Effector CD8-positive, alpha-beta T cell (primary cell): Measurements from ENCODE around the gene CTNNA2.

ENCODE experiments used
- DNase-seq: peaks from one replicate; lab custom pipeline; 2025; lab: John Stamatoyannopoulos, UW

The CTNNA2 gene

DNA sequence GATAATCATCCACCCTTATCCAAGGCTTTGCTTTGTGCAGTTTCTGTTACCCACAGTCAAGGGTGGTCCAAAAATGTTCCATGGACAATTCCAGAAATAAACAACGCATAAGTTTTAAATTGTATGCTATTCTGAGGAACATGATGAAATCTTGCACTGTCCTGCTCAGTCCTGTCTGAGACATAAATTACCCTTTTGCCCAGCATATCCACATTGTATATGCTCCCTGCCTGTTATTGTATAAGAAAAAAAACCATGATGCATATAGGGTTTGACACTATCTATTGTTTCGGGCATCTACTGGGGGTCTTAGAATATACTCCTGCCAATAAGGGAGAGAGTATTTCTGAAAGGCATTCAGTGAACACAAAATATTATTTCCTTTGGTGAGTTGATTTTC lies 767.7 kb downstream of the CTNNA2 start:
- no peak for DNase-seq

DNA sequence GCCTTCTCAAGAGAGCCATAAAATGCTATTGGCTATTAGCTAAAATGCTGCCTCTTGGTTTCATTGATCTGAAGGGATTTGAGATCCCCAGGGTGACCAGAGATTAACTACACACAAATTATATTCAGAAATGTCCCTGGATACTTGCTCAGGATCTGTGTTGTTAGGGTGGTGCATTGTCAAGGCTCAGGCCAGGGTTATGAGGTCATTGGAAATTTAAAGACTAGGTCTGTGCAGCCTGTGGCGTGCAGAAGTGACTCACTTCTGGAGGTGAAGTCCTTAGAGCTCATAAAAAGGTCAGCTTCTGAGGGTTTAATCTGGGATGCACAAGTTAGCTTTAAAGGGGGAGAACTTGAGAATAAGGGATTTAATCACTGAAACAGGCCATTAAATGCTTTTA lies 768.2 kb downstream of the CTNNA2 start:
- DNase-seq = no peak

DNA sequence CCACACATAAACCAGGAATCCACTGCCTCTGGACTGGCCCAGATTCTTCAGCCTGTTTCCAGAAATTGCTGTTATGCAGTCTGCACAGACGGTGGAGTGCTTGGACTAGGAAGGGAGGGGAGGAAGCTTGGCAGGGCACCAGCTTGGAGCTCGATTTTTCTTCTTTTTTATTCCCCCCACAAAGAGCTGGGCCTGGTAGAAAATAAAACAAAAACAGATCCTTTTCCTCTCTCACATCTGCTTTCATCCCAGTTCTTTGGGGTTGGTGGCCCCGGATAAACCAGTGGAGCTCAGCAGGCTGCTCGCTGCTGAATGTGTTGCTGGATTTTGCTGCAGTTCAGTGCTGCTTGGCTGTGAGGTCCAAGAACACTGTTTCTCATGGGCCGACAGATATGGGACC lies 775.7 kb downstream of the CTNNA2 start:
- DNase-seq = no peak

DNA sequence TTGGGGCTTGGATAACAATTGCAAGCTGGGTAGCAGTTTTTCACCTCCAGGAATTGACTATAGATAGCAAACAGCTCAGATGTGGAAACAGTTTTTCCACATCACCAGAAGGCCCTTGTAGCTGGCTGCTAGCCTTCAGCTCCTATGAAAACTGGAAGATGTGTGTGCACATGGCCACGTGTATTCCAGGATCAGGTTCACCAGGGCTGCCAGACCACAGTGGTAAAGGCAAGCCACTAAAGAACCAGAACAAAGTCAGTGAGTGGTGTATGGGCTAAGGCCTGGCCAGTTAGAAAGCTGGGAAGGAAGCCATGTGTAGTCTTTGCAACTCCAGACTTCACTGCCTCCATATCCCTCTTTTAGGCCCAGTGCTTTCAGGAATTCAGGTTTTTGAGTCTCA lies 778.8 kb downstream of the CTNNA2 start:
- no peak for DNase-seq

GRCh38 chr2:80292474-80292873 lies 779.6 kb downstream of the CTNNA2 start:
- no peak for DNase-seq

- DNase-seq = no peak
Measured at GRCh38 chr2:80293039-80293438, 780.2 kb downstream of the CTNNA2 start.

GRCh38 chr2:80298954-80299353 lies 786.1 kb downstream of the CTNNA2 start:
- no peak for DNase-seq

GRCh38 chr2:80299661-80300060 lies 786.8 kb downstream of the CTNNA2 start:
- DNase-seq = no peak

GRCh38 chr2:80300346-80300745 lies 787.5 kb downstream of the CTNNA2 start:
- no peak for DNase-seq

GRCh38 chr2:80300954-80301353 lies 788.1 kb downstream of the CTNNA2 start:
- DNase-seq = no peak

- DNase-seq = no peak
Measured at GRCh38 chr2:80302001-80302313, 789.1 kb downstream of the CTNNA2 start.

- DNase-seq = no peak
Measured at GRCh38 chr2:80302314-80303005, 789.6 kb downstream of the CTNNA2 start.

DNA sequence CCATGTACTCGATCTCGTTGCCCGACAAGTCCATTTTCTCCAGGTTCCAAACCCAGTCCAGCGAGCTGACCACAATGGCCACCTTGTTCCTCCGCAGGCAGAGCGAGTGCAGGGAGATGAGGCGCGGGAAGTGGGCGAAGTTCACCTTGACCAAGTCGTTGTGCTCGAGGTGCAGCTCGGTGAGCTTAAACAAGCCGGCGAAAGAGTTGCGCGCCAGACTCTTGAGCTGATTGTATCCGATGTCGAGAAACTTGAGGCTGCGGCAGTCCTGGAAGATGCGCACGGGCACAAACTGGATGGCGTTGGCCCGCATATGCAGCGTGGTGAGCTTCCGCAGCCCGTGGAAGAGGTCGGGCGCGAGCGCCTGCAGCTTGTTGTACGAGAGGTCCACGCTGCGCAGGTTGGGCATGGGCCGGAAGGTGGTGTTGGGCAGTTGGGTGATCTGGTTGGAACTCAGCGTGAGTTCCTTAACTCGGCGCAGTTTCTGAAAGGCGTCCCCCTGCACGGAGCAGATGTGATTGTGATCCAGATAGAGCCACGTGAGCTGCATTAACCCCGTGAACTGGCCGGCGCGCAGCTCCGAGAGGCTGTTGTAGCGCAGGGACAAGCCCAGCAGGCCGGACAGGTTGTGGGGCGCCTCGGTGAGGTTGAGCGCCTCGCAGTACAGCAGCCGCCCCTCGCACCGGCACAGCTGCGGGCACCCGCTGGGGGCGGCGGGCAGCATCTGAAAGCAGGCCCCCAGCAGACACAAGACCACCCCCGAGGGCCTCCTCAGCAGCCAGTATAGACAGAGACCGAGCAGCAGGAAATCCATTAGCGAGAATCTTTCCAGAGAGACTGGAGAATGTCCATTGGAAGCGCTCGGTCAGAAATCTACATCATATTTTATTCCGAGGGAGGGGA lies 790.4 kb downstream of the CTNNA2 start:
- no peak for DNase-seq

GRCh38 chr2:80303909-80304837 lies 791.3 kb downstream of the CTNNA2 start, which contains the start of gene LRRTM1:
TSS of gene LRRTM1 (minus strand) at chr2:80304752. CDS start at chr2:80303819, 933 bp downstream.
- DNase-seq = no peak

DNA sequence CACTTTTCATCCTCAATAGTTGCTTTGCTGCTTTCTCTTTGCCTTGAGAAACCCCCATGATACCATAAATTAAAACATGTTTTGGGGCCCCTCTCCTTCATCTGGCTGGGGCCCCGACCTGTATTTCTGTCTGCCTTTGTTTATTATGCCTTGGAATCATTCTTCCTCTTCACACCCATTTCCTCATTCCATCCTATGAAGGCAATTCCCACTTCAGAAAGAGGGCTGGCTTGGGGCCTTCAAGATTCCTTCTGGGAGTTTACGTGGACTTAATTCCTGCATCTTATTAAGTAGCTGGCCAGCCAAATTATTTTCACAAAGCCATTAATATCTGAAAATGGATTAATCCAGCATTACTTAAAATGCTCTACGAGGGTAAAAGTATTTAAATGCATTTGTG lies 798.5 kb downstream of the CTNNA2 start:
- no peak for DNase-seq

- no peak for DNase-seq
Measured at GRCh38 chr2:80312282-80312839, 799.5 kb downstream of the CTNNA2 start.

DNA sequence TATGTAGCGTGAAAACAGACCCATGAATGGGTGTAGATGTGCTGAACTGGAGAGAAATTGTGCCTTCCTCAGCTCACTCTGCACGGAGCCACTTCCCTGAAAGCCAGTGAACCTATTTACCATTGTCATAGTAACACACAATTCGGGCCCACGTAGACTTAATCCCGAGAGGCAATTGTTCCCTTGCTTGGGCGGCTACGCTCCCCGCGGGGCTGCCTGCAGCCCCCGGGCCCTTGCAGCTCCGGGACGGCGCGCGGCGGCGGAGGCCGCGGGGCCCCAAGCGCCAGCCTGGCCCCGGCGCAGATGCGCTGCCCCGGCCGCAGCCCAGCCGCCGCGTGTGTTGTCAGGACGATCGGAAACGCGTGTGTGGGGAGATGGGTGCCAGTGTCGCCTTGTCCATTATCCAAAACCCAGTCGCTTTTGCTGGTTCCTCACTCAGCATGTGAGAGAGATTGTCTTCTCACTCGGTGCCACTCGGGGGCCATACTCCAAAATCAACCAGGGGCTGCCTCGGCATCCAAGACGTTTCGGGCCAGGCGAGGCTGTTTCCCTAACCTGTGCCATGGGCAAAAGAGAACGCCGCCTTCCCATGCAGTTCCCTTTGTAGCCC lies 809.6 kb downstream of the CTNNA2 start:
- no peak for DNase-seq

- DNase-seq = no peak
Measured at GRCh38 chr2:80322958-80323357, 810.1 kb downstream of the CTNNA2 start.

- DNase-seq = no peak
Measured at GRCh38 chr2:80323610-80324009, 810.8 kb downstream of the CTNNA2 start.

- DNase-seq = no peak
Measured at GRCh38 chr2:80324525-80324924, 811.7 kb downstream of the CTNNA2 start.

- no peak for DNase-seq
Measured at GRCh38 chr2:80326214-80326613, 813.4 kb downstream of the CTNNA2 start.
